H1 (cell line): ENCODE data around the gene NAA25. TPM values are rescaled to one million over a fixed set of nuclear protein-coding genes. Genes with fewer than 3 reads are reported as not detected.

Experiments
- CTCF ChIA-PET: fragments of 300-600 bp; sonication (Branson Sonifier 250); formaldehyde crosslinking; loops from one replicate; lab custom pipeline; 2021; ENCODE audit not compliant: partially characterized antibody; lab: Charles Lee
- POLR2A ChIA-PET: fragments of 300-600 bp; sonication (Branson Sonifier 250); formaldehyde crosslinking; loops from one replicate; lab custom pipeline; 2021; ENCODE audit warnings: inconsistent platforms; ENCODE audit not compliant: partially characterized antibody; lab: Charles Lee
- DNase-seq, 2 experiments: peaks; one replicate each; pipeline versions ENCODE4 v3.0.0 to v3.0.0-alpha.2; 2010 to 2022; ENCODE audit warnings: low spot score in 2 of 2, low read depth in 1 of 2, mixed read lengths in 1 of 2
- FAIRE-seq: peaks from 2 replicates; lab custom pipeline; 2011; peaks lifted over from hg19 to GRCh38; lab: Jason Lieb, UNC
- H2AFZ ChIP-seq: 2 replicates; pipeline ENCODE4 v1.8.1; 2012; ENCODE audit warnings: low read length, inconsistent platforms
- H2AK5ac ChIP-seq: 2 replicates; pipeline ENCODE4 v1.6.1; 2013; ENCODE audit warnings: low read depth, low read length
- H2BK120ac ChIP-seq: replicated peaks from 2 replicates; pipeline ENCODE3; 2013; ENCODE audit warnings: low read depth, low read length, inconsistent platforms
- H2BK12ac ChIP-seq: 2 replicates; pipeline ENCODE4 v1.6.1; 2013; ENCODE audit warnings: low read depth, low read length
- H2BK15ac ChIP-seq: 2 replicates; pipeline ENCODE4 v1.6.1; 2013; ENCODE audit warnings: low read length
- H2BK20ac ChIP-seq: 2 replicates; pipeline ENCODE4 v1.6.1; 2013; ENCODE audit warnings: low read length
- H2BK5ac ChIP-seq: 2 replicates; pipeline ENCODE4 v1.6.1; 2013; ENCODE audit warnings: low read depth, low read length
- H3K14ac ChIP-seq: 2 replicates; pipeline ENCODE4 v1.6.1; 2013; ENCODE audit warnings: inconsistent platforms; ENCODE audit not compliant: insufficient read length
- H3K18ac ChIP-seq: 2 replicates; pipeline ENCODE4 v1.6.1; 2013; ENCODE audit warnings: low read length; ENCODE audit errors: extremely low read depth
- H3K23ac ChIP-seq: 2 replicates; pipeline ENCODE4 v1.6.1; 2013; ENCODE audit warnings: inconsistent platforms; ENCODE audit not compliant: insufficient read length
- H3K23me2 ChIP-seq: 2 replicates; pipeline ENCODE4 v1.6.1; 2013; ENCODE audit warnings: low read depth, low read length
- H3K27ac ChIP-seq: 2 replicates; pipeline ENCODE4 v1.6.1; 2011; ENCODE audit warnings: low read depth, low read length, inconsistent platforms
- H3K27me3 ChIP-seq, 4 experiments: replicated peaks in 1 of 4; 1 replicate in 1 of 4; 2 replicates in 3 of 4; pipeline versions ENCODE4 v1.6.1 to v1.8.1; 2011 to 2013; ENCODE audit warnings: low read length in 3 of 4, mild to moderate bottlenecking in 3 of 4, inconsistent platforms in 2 of 4, mixed read lengths in 2 of 4, moderate library complexity in 1 of 4; ENCODE audit not compliant: control insufficient read depth in 3 of 4, insufficient read depth in 3 of 4; ENCODE audit errors: extremely low read depth in 1 of 4
- H3K36me3 ChIP-seq, 4 experiments: 2 replicates each; pipeline versions ENCODE4 v1.6.1 to v1.8.1; 2011 to 2013; ENCODE audit warnings: mild to moderate bottlenecking in 4 of 4, low read length in 3 of 4, moderate library complexity in 2 of 4, control low read depth in 1 of 4, inconsistent platforms in 1 of 4; ENCODE audit not compliant: insufficient read depth in 4 of 4, control insufficient read depth in 2 of 4
- H3K4ac ChIP-seq: replicated peaks from 2 replicates; pipeline ENCODE3; 2013; ENCODE audit warnings: low read length, low read depth, mixed read lengths, inconsistent platforms; ENCODE audit not compliant: insufficient read length
- H3K4me1 ChIP-seq, 4 experiments: replicated peaks in 1 of 4; 1 replicate in 1 of 4; 2 replicates in 3 of 4; pipeline versions ENCODE4 v1.6.1 to v1.8.1; 2011 to 2013; ENCODE audit warnings: low read length in 3 of 4, inconsistent platforms in 2 of 4, mixed read lengths in 1 of 4; ENCODE audit not compliant: insufficient read depth in 4 of 4, control insufficient read depth in 3 of 4
- H3K4me2 ChIP-seq, 2 experiments: 2 replicates each; pipeline versions ENCODE4 v1.6.1 to v1.8.1; 2011 to 2013; ENCODE audit warnings: low read depth in 2 of 2, low read length in 2 of 2, control low read depth in 1 of 2, inconsistent platforms in 1 of 2, mild to moderate bottlenecking in 1 of 2; ENCODE audit not compliant: insufficient read depth in 1 of 2
- H3K4me3 ChIP-seq, 4 experiments: fragments of 200-600, 300-600 bp in 1 of 4; sonication (generic), shearing (Covaris generic), sonication (Bioruptor Twin) in 1 of 4; 2 replicates each; pipeline versions ENCODE4 v1.5.1 to v1.8.1; 2011 to 2016; ENCODE audit warnings: low read length in 4 of 4, low read depth in 3 of 4, control low read depth in 2 of 4, inconsistent platforms in 2 of 4, mild to moderate bottlenecking in 2 of 4, mixed read lengths in 1 of 4, moderate library complexity in 1 of 4; ENCODE audit not compliant: insufficient read depth in 2 of 4; ENCODE audit errors: extremely low read depth in 1 of 4
- H3K56ac ChIP-seq: replicated peaks from 2 replicates; pipeline ENCODE3; 2013; ENCODE audit warnings: low read depth, mild to moderate bottlenecking, mixed read lengths, low read length, inconsistent platforms; ENCODE audit not compliant: insufficient read length
- H3K79me1 ChIP-seq: 2 replicates; pipeline ENCODE4 v1.6.1; 2013; ENCODE audit warnings: low read depth, low read length, control low read depth
- H3K79me2 ChIP-seq, 2 experiments: 2 replicates each; pipeline versions ENCODE4 v1.6.1 to v1.8.1; 2012 to 2013; ENCODE audit warnings: low read length in 2 of 2, mild to moderate bottlenecking in 2 of 2, inconsistent platforms in 1 of 2; ENCODE audit not compliant: insufficient read depth in 2 of 2, control insufficient read depth in 1 of 2
- H3K9ac ChIP-seq, 4 experiments: replicated peaks in 1 of 4; 1 replicate in 1 of 4; 2 replicates in 3 of 4; pipeline versions ENCODE4 v1.6.1 to v1.8.1; 2011 to 2013; ENCODE audit warnings: low read depth in 3 of 4, low read length in 3 of 4, control low read depth in 2 of 4, mild to moderate bottlenecking in 2 of 4, moderate library complexity in 2 of 4, inconsistent platforms in 1 of 4; ENCODE audit errors: extremely low read depth in 1 of 4
- H3K9me3 ChIP-seq, 2 experiments: 2 replicates each; pipeline versions ENCODE4 v1.6.1 to v1.8.1; 2012 to 2013; ENCODE audit warnings: mild to moderate bottlenecking in 2 of 2, moderate library complexity in 2 of 2, control low read depth in 1 of 2, inconsistent platforms in 1 of 2, low read depth in 1 of 2, low read length in 1 of 2, mixed read lengths in 1 of 2; ENCODE audit not compliant: insufficient read depth in 2 of 2
- H4K20me1 ChIP-seq, 2 experiments: replicated peaks in 1 of 2; 2 replicates each; pipeline versions ENCODE3 to v1.8.1; 2011 to 2013; ENCODE audit warnings: inconsistent platforms in 2 of 2, low read length in 2 of 2, mild to moderate bottlenecking in 1 of 2; ENCODE audit not compliant: insufficient read depth in 2 of 2, control insufficient read depth in 1 of 2
- H4K5ac ChIP-seq: 2 replicates; pipeline ENCODE4 v1.6.1; 2013; ENCODE audit warnings: low read length, low read depth, mixed read lengths, inconsistent platforms; ENCODE audit not compliant: insufficient read length
- H4K8ac ChIP-seq: 2 replicates; pipeline ENCODE4 v1.8.0; 2013; ENCODE audit warnings: mild to moderate bottlenecking, moderate library complexity, low read length, inconsistent platforms; ENCODE audit not compliant: insufficient read depth; ENCODE audit errors: extremely low read depth
- H4K91ac ChIP-seq: replicated peaks from 2 replicates; pipeline ENCODE3; 2013; ENCODE audit warnings: low read length, mixed read lengths, inconsistent platforms; ENCODE audit not compliant: insufficient read length
- ASH2L ChIP-seq: fragments of 200-600, 300-600 bp; sonication (generic); IDR thresholded peaks from one replicate; pipeline ENCODE4 v1.7.1; 2017; ENCODE audit warnings: low read length
- ATF2 ChIP-seq: IDR thresholded peaks from 2 replicates; pipeline ENCODE4 v1.6.1; 2012; ENCODE audit warnings: low read length, inconsistent platforms
- EGR1 ChIP-seq: IDR thresholded peaks from 2 replicates; pipeline ENCODE4 v1.6.1; 2011; ENCODE audit warnings: low read depth, low read length, borderline replicate concordance
- FOSL1 ChIP-seq: IDR thresholded peaks from 2 replicates; pipeline ENCODE4 v1.6.1; 2011; ENCODE audit warnings: mild to moderate bottlenecking, low read depth, low read length, moderate library complexity; ENCODE audit not compliant: insufficient read depth
- GTF2F1 ChIP-seq: IDR thresholded peaks from 2 replicates; pipeline ENCODE4 v1.6.1; 2012; ENCODE audit warnings: low read depth, low read length, improper control_type of control experiment, borderline replicate concordance
- HDAC6 ChIP-seq: IDR thresholded peaks from one replicate; pipeline ENCODE4 v1.7.1; 2012; ENCODE audit warnings: low read depth, mild to moderate bottlenecking, inconsistent platforms, low read length, moderate library complexity
- KDM4A ChIP-seq: IDR thresholded peaks from one replicate; pipeline ENCODE4 v1.7.1; 2012; ENCODE audit warnings: low read depth, mild to moderate bottlenecking, moderate library complexity, low read length, inconsistent platforms; ENCODE audit not compliant: severe bottlenecking
- NRF1 ChIP-seq: IDR thresholded peaks from 2 replicates; pipeline ENCODE4 v1.6.1; 2011; ENCODE audit warnings: mild to moderate bottlenecking, low read depth, low read length, improper control_type of control experiment
- SIX5 ChIP-seq: IDR thresholded peaks from 2 replicates; pipeline ENCODE4 v1.6.1; 2011; ENCODE audit warnings: mild to moderate bottlenecking, low read depth, low read length
- SUZ12 ChIP-seq: fragments of 200-600 bp; sonication (generic); IDR thresholded peaks from 2 replicates; pipeline ENCODE4 v1.6.1; 2012; ENCODE audit warnings: mild to moderate bottlenecking, inconsistent platforms, low read length, moderate library complexity, mixed read lengths
- WGBS, 2 experiments: shearing (Covaris generic) in 1 of 2; methylation state at CpG; one replicate each; pipeline versions ENCODE4 v1.1.6 to v1.1.7; 2013 to 2015; ENCODE audit warnings: low lambda C conversion rate in 2 of 2, mixed read lengths in 2 of 2, inconsistent platforms in 1 of 2, low coverage in 1 of 2, missing lambda C conversion rate in 1 of 2; ENCODE audit not compliant: insufficient replicate concordance in 2 of 2, insufficient coverage in 1 of 2, insufficient read length in 1 of 2; ENCODE audit errors: extremely low coverage in 1 of 2, missing lambda C conversion rate in 1 of 2; 5-methylcytosine and 5-hydroxymethylcytosine counted together
- polyA plus RNA-seq, 7 experiments: library from polyadenylated mRNA; depleted of rRNA in 3 of 7; stranded (reverse) in 5 of 7; unstranded in 2 of 7; fragments of >200 nt in 5 of 7; fragments of 200-250 nt in 2 of 7; gene quantifications; 1 replicate in 5 of 7; 2 replicates in 1 of 7; 4 replicates in 1 of 7; pipeline versions ENCODE4 v1.2.1 to v1.2.3, GENCODE V29; 2011 to 2013; ENCODE audit warnings: missing spikeins in 2 of 7, mixed read lengths in 2 of 7
- total RNA-seq: library from RNA; stranded (reverse); fragmentation: NEBNext Ultra II Directional; extraction: Animal tissue kit (Norgen Biotek cat#: 25700); gene quantifications from 2 replicates; pipeline ENCODE4 v1.2.1, GENCODE V29; 2021

Gene NAA25
- total and polyA plus RNA-seq, 2 of the 8 experiments (the other 6 are each of a cell fraction or from before 2014, with no cell fraction given) = 10.8 to 60.3 TPM

- Histone ChIP-seq H2BK5ac (no peak overlapping the region), H3K27ac (no peak overlapping the region)
- CTCF ChIA-PET = interaction anchor here (0.6 to 1.4 kb wide), 7 partner anchors 8 to 111 kb away, joined by 3 to 4 read pairs (median 3); partner anchors contain the start of gene TRAFD1
- no peak for TF ChIP-seq KDM4A
- no peak for TF ChIP-seq ATF2
- no peak for TF ChIP-seq EGR1
- TF ChIP-seq GTF2F1 = no peak
- no peak for TF ChIP-seq SIX5
- TF ChIP-seq ASH2L = no peak
- no peak for TF ChIP-seq NRF1
- no peak for TF ChIP-seq FOSL1
- no peak for TF ChIP-seq HDAC6
- no peak for TF ChIP-seq SUZ12
Measured at GRCh38 chr12:112087055-112087850, 21.3 kb downstream of the NAA25 start.

More at GRCh38 chr12:112087055-112087850, 21.3 kb downstream of the NAA25 start:
- Histone ChIP-seq H3K79me1 (no peaks in the 10 kb centered on the region; the same call in 1 of the 2 replicates), H4K20me1 (peaks cover 0 to 5% of the 10 kb centered on the region in 2 experiments), H3K79me2 (peaks cover 0 to 34% of the 10 kb centered on the region in 2 experiments; a peak in 2 of 4 replicates), H4K91ac (no peak overlapping the region), H4K8ac (no peak overlapping the region), H3K23ac (no peak overlapping the region), H3K56ac (no peak overlapping the region), H3K4me2 (no peak overlapping the region), H2AK5ac (no peak overlapping the region), H2BK15ac (no peak overlapping the region), H3K18ac (no peak overlapping the region), H3K4me1 (peaks cover 0 to 2% (median 0%) of the 10 kb centered on the region in 4 experiments; a peak in 1 of 7 replicates), H3K14ac (no peak overlapping the region), H3K4me3 (no peak overlapping the region), H2BK12ac (no peak overlapping the region), H3K23me2 (no peaks in the 10 kb centered on the region), H2BK20ac (no peak overlapping the region), H3K27me3 (no peaks in the 10 kb centered on the region), H3K9ac (no peak overlapping the region), H3K36me3 (peaks cover 3 to 54% (median 23%) of the 10 kb centered on the region in 4 experiments; a peak in 6 of 8 replicates), H3K9me3 (no peaks in the 10 kb centered on the region), H2AFZ (no peak overlapping the region), H2BK120ac (no peak overlapping the region), H4K5ac (no peak overlapping the region), H3K4ac (no peak overlapping the region)
- WGBS, 2 experiments = 96% methylated on average over 2 of the region's 2 CpGs; no CpG with 5 or more reads in 1 of the 2 experiments
- POLR2A ChIA-PET = interaction anchor here (0.6 to 1.6 kb wide), 4 partner anchors 11 to 402 kb away, joined by 3 to 4 read pairs (median 3); partner anchors contain the start of genes ACAD10, BRAP and NAA25
- FAIRE-seq = no peak
- DNase-seq = no peak
